Astrocyte of the hippocampus (primary cell): ENCODE measurements around the gene WDR88.
"Not testable (repeated sequence)": the region's sequence is repeated elsewhere in the genome, so short reads cannot be mapped to it uniquely, and the experiment has no call there.

Source experiments
- DNase-seq: peaks from one replicate; pipeline ENCODE4 v3.0.0; 2011; ENCODE audit warnings: low read depth, low spot score

The WDR88 gene

GRCh38 chr19:33210266-33210940 is 78.5 kb downstream of the WDR88 start:
- no peak for DNase-seq

GRCh38 chr19:33211794-33212435 is 80.0 kb downstream of the WDR88 start:
- no peak for DNase-seq

- DNase-seq: no peak
These were observed 80.7 kb downstream of the WDR88 start for GRCh38 chr19:33212436-33213172.

- peak; percentile 55 for DNase-seq
These were observed 82.7 kb downstream of the WDR88 start for GRCh38 chr19:33214596-33214995.

- DNase-seq: no peak
These were observed 83.7 kb downstream of the WDR88 start for GRCh38 chr19:33215438-33216197.

GRCh38 chr19:33216198-33216830 is 84.4 kb downstream of the WDR88 start:
- no peak for DNase-seq

GRCh38 chr19:33217881-33218280 is 86.0 kb downstream of the WDR88 start:
- no peak for DNase-seq

GRCh38 chr19:33219261-33219815 is 87.4 kb downstream of the WDR88 start:
- DNase-seq: peak; percentile 90

GRCh38 chr19:33220115-33220514 is 88.2 kb downstream of the WDR88 start:
- no peak for DNase-seq

- DNase-seq: no peak
These were observed 88.8 kb downstream of the WDR88 start for GRCh38 chr19:33220735-33221134.

GRCh38 chr19:33221638-33222037 is 89.7 kb downstream of the WDR88 start:
- DNase-seq: peak; percentile 17

- not testable (repeated sequence) for DNase-seq
These were observed 90.3 kb downstream of the WDR88 start for GRCh38 chr19:33222255-33222654.

GRCh38 chr19:33224694-33225457 is 93.0 kb downstream of the WDR88 start:
- DNase-seq: no peak
